ENCODE results near the gene CNTNAP5. TPM values are rescaled to one million over a fixed set of nuclear protein-coding genes. Genes with fewer than 3 reads are reported as not detected.

Gene CNTNAP5
- total RNA-seq, 1 experiment from 2014 or later: not detected

GRCh38 chr2:124520953-124521352 lies 495.9 kb downstream of the CNTNAP5 start:
- Histone ChIP-seq H3K4me3 (ENCODE audit: low read depth, low read length, poor library complexity, severe bottlenecking) (no peak overlapping the region), H3K4me1 (ENCODE audit: insufficient read depth, low read length, poor library complexity, severe bottlenecking) (no peaks in the 10 kb centered on the region), H3K36me3 (ENCODE audit: insufficient read depth, low read length, poor library complexity, severe bottlenecking) (no peaks in the 10 kb centered on the region), H3K27ac (ENCODE audit: low read depth, low read length, poor library complexity, severe bottlenecking) (no peak overlapping the region), H3K27me3 (replicated peaks; ENCODE audit: insufficient read depth, low read depth, low read length, poor library complexity) (no peaks in the 10 kb centered on the region), H3K9me3 (ENCODE audit: low read depth, low read length, poor library complexity, severe bottlenecking) (no peaks in the 10 kb centered on the region)
- no peak for TF ChIP-seq EZH2 (IDR thresholded peaks at IDR 0.05; ENCODE audit: borderline replicate concordance, low read depth, low read length, poor library complexity, severe bottlenecking)
- ChIA-PET CTCF (no interaction called here), POLR2A (ENCODE audit: low non-redundant PET) (no interaction called here)
- no TSS peak for BruUV-seq (replicated peaks)
- intact Hi-C loops (cut with micrococcal nuclease; ENCODE audit: unreplicated experiment): no loop called here
- DNase-seq (ENCODE audit: low spot score): no peak

GRCh38 chr2:124523096-124523495 lies 498.0 kb downstream of the CNTNAP5 start:
- no TSS peak for BruUV-seq (replicated peaks)
- H3K27ac ChIP-seq (ENCODE audit: low read depth, low read length, poor library complexity, severe bottlenecking): no peak overlapping the region
- no peak for TF ChIP-seq EZH2 (IDR thresholded peaks at IDR 0.05; ENCODE audit: borderline replicate concordance, low read depth, low read length, poor library complexity, severe bottlenecking)
- TF ChIP-seq CTCF (conservative IDR thresholded peaks at IDR 0.05; ENCODE audit: low read depth, low read length): no peak
- DNase-seq (ENCODE audit: low spot score): no peak
- CTCF ChIA-PET: no interaction called here
- H3K27me3 ChIP-seq (replicated peaks; ENCODE audit: insufficient read depth, low read depth, low read length, poor library complexity): no peaks in the 10 kb centered on the region
- H3K4me1 ChIP-seq (ENCODE audit: insufficient read depth, low read length, poor library complexity, severe bottlenecking): no peaks in the 10 kb centered on the region
- H3K9me3 ChIP-seq (ENCODE audit: low read depth, low read length, poor library complexity, severe bottlenecking): no peaks in the 10 kb centered on the region
- POLR2A ChIA-PET (ENCODE audit: low non-redundant PET): no interaction called here
- H3K36me3 ChIP-seq (ENCODE audit: insufficient read depth, low read length, poor library complexity, severe bottlenecking): no peaks in the 10 kb centered on the region
- intact Hi-C loops (cut with micrococcal nuclease; ENCODE audit: unreplicated experiment): no loop called here
- H3K4me3 ChIP-seq (ENCODE audit: low read depth, low read length, poor library complexity, severe bottlenecking): no peak overlapping the region

GRCh38 chr2:124524155-124524915 lies 499.2 kb downstream of the CNTNAP5 start:
- no peaks in the 10 kb centered on the region for H3K9me3 ChIP-seq (ENCODE audit: low read depth, low read length, poor library complexity, severe bottlenecking)
- CTCF ChIA-PET: no interaction called here
- no peaks in the 10 kb centered on the region for H3K36me3 ChIP-seq (ENCODE audit: insufficient read depth, low read length, poor library complexity, severe bottlenecking)
- intact Hi-C loops (cut with micrococcal nuclease; ENCODE audit: unreplicated experiment): no loop called here
- H3K27me3 ChIP-seq (replicated peaks; ENCODE audit: insufficient read depth, low read depth, low read length, poor library complexity): no peaks in the 10 kb centered on the region
- POLR2A ChIA-PET (ENCODE audit: low non-redundant PET): no interaction called here
- H3K4me3 ChIP-seq (ENCODE audit: low read depth, low read length, poor library complexity, severe bottlenecking): no peak overlapping the region
- TF ChIP-seq EZH2 (IDR thresholded peaks at IDR 0.05; ENCODE audit: borderline replicate concordance, low read depth, low read length, poor library complexity, severe bottlenecking) (no peak), CTCF (conservative IDR thresholded peaks at IDR 0.05; ENCODE audit: low read depth, low read length) (no peak)
- BruUV-seq (replicated peaks): no TSS peak
- DNase-seq (ENCODE audit: low spot score): no peak
- H3K4me1 ChIP-seq (ENCODE audit: insufficient read depth, low read length, poor library complexity, severe bottlenecking): no peaks in the 10 kb centered on the region
- H3K27ac ChIP-seq (ENCODE audit: low read depth, low read length, poor library complexity, severe bottlenecking): no peak overlapping the region

- H3K4me1 ChIP-seq (ENCODE audit: insufficient read depth, low read length, poor library complexity, severe bottlenecking): no peaks in the 10 kb centered on the region
- no TSS peak for BruUV-seq (replicated peaks)
- no peak overlapping the region for H3K27ac ChIP-seq (ENCODE audit: low read depth, low read length, poor library complexity, severe bottlenecking)
- ChIA-PET CTCF (no interaction called here), POLR2A (ENCODE audit: low non-redundant PET) (no interaction called here)
- H3K4me3 ChIP-seq (ENCODE audit: low read depth, low read length, poor library complexity, severe bottlenecking): no peak overlapping the region
- DNase-seq (ENCODE audit: low spot score): no peak
- intact Hi-C loops (cut with micrococcal nuclease; ENCODE audit: unreplicated experiment): no loop called here
- H3K9me3 ChIP-seq (ENCODE audit: low read depth, low read length, poor library complexity, severe bottlenecking): no peaks in the 10 kb centered on the region
- H3K27me3 ChIP-seq (replicated peaks; ENCODE audit: insufficient read depth, low read depth, low read length, poor library complexity): no peaks in the 10 kb centered on the region
- TF ChIP-seq CTCF (conservative IDR thresholded peaks at IDR 0.05; ENCODE audit: low read depth, low read length) (no peak), EZH2 (IDR thresholded peaks at IDR 0.05; ENCODE audit: borderline replicate concordance, low read depth, low read length, poor library complexity, severe bottlenecking) (no peak)
- H3K36me3 ChIP-seq (ENCODE audit: insufficient read depth, low read length, poor library complexity, severe bottlenecking): no peaks in the 10 kb centered on the region
Observed at GRCh38 chr2:124526221-124526620, 501.1 kb downstream of the CNTNAP5 start.
